ENCODE data around the gene SUV39H1. TPM values are rescaled to one million over a fixed set of nuclear protein-coding genes. Genes with fewer than 3 reads are reported as not detected.
"Not testable (repeated sequence)": the region's sequence is repeated elsewhere in the genome, so short reads cannot be mapped to it uniquely, and the experiment has no call there.

The SUV39H1 gene
- total RNA-seq, result 2.3 TPM
- long read RNA-seq, transcript SUV39H1-202 (6 exons, 2,871 nt), result major isoform, 6 of 6 reads
- long read RNA-seq, partial matches to known transcripts, result 0 of 6 reads
- long read RNA-seq, other reads (novel, unspliced or antisense), result 0 of 6 reads

GRCh38 chrX:48696301-48696908 is at the start of gene SUV39H1:
SUV39H1 (plus strand) TSS chrX:48696734; CDS start chrX:48696785, 51 bp downstream.
- ATAC-seq (ENCODE audit: poor library complexity) (peak; percentile 99), DNase-seq (peak; percentile 93)
- intact Hi-C loops (cut with DNase I), result no loop called here

- intact Hi-C loops (cut with DNase I), result no loop called here
- no peak for DNase-seq
- peak; percentile 78 for ATAC-seq (ENCODE audit: poor library complexity)
Measured at GRCh38 chrX:48648336-48648751, 48.2 kb upstream of the SUV39H1 start.

GRCh38 chrX:48649102-48649501 is 47.4 kb upstream of the SUV39H1 start:
- ATAC-seq (ENCODE audit: poor library complexity) (no peak), DNase-seq (no peak)
- intact Hi-C loops (cut with DNase I), result no loop called here

- ATAC-seq (ENCODE audit: poor library complexity); intact Hi-C loops (cut with DNase I); DNase-seq: not testable (repeated sequence)
Measured at GRCh38 chrX:48652055-48652579, 44.4 kb upstream of the SUV39H1 start.

GRCh38 chrX:48654746-48655145 is 41.8 kb upstream of the SUV39H1 start:
- ATAC-seq (ENCODE audit: poor library complexity); intact Hi-C loops (cut with DNase I); DNase-seq: not testable (repeated sequence)

- intact Hi-C loops (cut with DNase I); DNase-seq: not testable (repeated sequence)
Measured at GRCh38 chrX:48659686-48660085, 36.8 kb upstream of the SUV39H1 start.

GRCh38 chrX:48663241-48663640 is 33.3 kb upstream of the SUV39H1 start:
- intact Hi-C loops (cut with DNase I), result no loop called here
- DNase-seq, result no peak
- no peak for ATAC-seq (ENCODE audit: poor library complexity)

More at GRCh38 chrX:48659686-48660085, 36.8 kb upstream of the SUV39H1 start:
- ATAC-seq (ENCODE audit: poor library complexity), result not testable (repeated sequence)

- DNase-seq (no peak), ATAC-seq (ENCODE audit: poor library complexity) (no peak)
- intact Hi-C loops (cut with DNase I), result no loop called here
Measured at GRCh38 chrX:48664156-48664555, 32.4 kb upstream of the SUV39H1 start.

- intact Hi-C loops (cut with DNase I), result no loop called here
- DNase-seq (no peak), ATAC-seq (ENCODE audit: poor library complexity) (no peak)
Measured at GRCh38 chrX:48665991-48666390, 30.5 kb upstream of the SUV39H1 start.

GRCh38 chrX:48666649-48667048 is 29.9 kb upstream of the SUV39H1 start:
- intact Hi-C loops (cut with DNase I), result no loop called here
- DNase-seq (no peak), ATAC-seq (ENCODE audit: poor library complexity) (no peak)

- intact Hi-C loops (cut with DNase I), result no loop called here
- ATAC-seq (ENCODE audit: poor library complexity) (no peak), DNase-seq (no peak)
Measured at GRCh38 chrX:48667509-48667908, 29.0 kb upstream of the SUV39H1 start.

- intact Hi-C loops (cut with DNase I), result not testable (repeated sequence)
Measured at GRCh38 chrX:48668187-48668586, 28.3 kb upstream of the SUV39H1 start.

GRCh38 chrX:48676106-48676892 is 20.2 kb upstream of the SUV39H1 start:
- DNase-seq (peak; percentile 93), ATAC-seq (ENCODE audit: poor library complexity) (peak; percentile 99)
- intact Hi-C loops (cut with DNase I), result no loop called here

More at GRCh38 chrX:48668187-48668586, 28.3 kb upstream of the SUV39H1 start:
- ATAC-seq (ENCODE audit: poor library complexity); DNase-seq: not testable (repeated sequence)

GRCh38 chrX:48676893-48677270 is 19.7 kb upstream of the SUV39H1 start:
- intact Hi-C loops (cut with DNase I), result no loop called here
- DNase-seq (peak; percentile 40), ATAC-seq (ENCODE audit: poor library complexity) (peak; percentile 32)

- intact Hi-C loops (cut with DNase I), result no loop called here
- ATAC-seq (ENCODE audit: poor library complexity), result no peak
- no peak for DNase-seq
Measured at GRCh38 chrX:48677516-48677915, 19.0 kb upstream of the SUV39H1 start.

- intact Hi-C loops (cut with DNase I); ATAC-seq (ENCODE audit: poor library complexity); DNase-seq: not testable (repeated sequence)
Measured at GRCh38 chrX:48680467-48680866, 16.1 kb upstream of the SUV39H1 start.

- intact Hi-C loops (cut with DNase I), result not testable (repeated sequence)
Measured at GRCh38 chrX:48680925-48681324, 15.6 kb upstream of the SUV39H1 start.

GRCh38 chrX:48681539-48682183 is 14.9 kb upstream of the SUV39H1 start:
- DNase-seq (no peak), ATAC-seq (ENCODE audit: poor library complexity) (no peak)
- intact Hi-C loops (cut with DNase I), result no loop called here

More at GRCh38 chrX:48680925-48681324, 15.6 kb upstream of the SUV39H1 start:
- DNase-seq; ATAC-seq (ENCODE audit: poor library complexity): not testable (repeated sequence)

- intact Hi-C loops (cut with DNase I); DNase-seq: not testable (repeated sequence)
- peak; percentile 56 for ATAC-seq (ENCODE audit: poor library complexity)
Measured at GRCh38 chrX:48682795-48683194, 13.7 kb upstream of the SUV39H1 start.

Data from Right ventricle myocardium superior (tissue), 1 donor.